Epidermal melanocyte (primary cell): ENCODE results near the gene TMTC2.

Experiments used
- DNase-seq: peaks from one replicate; pipeline ENCODE4 v3.0.0; 2011; ENCODE audit warnings: low spot score; ENCODE audit not compliant: insufficient read length

The TMTC2 gene

GRCh38 chr12:83122623-83122934 is 435.9 kb downstream of the TMTC2 start:
- no peak for DNase-seq

- DNase-seq = no peak
These were observed 436.3 kb downstream of the TMTC2 start for GRCh38 chr12:83123039-83123438.

- no peak for DNase-seq
These were observed 441.8 kb downstream of the TMTC2 start for GRCh38 chr12:83128540-83128939.

- no peak for DNase-seq
These were observed 443.5 kb downstream of the TMTC2 start for GRCh38 chr12:83130178-83130577.

GRCh38 chr12:83132360-83132759 is 445.7 kb downstream of the TMTC2 start:
- no peak for DNase-seq

- DNase-seq = no peak
These were observed 449.7 kb downstream of the TMTC2 start for GRCh38 chr12:83136411-83136810.

GRCh38 chr12:83140135-83140534 is 453.4 kb downstream of the TMTC2 start:
- no peak for DNase-seq

GRCh38 chr12:83141460-83141994 is 454.8 kb downstream of the TMTC2 start:
- no peak for DNase-seq

GRCh38 chr12:83142914-83143313 is 456.2 kb downstream of the TMTC2 start:
- DNase-seq = no peak

- DNase-seq = no peak
These were observed 457.2 kb downstream of the TMTC2 start for GRCh38 chr12:83143950-83144349.

GRCh38 chr12:83145325-83145840 is 458.7 kb downstream of the TMTC2 start:
- DNase-seq = no peak

- DNase-seq = no peak
These were observed 460.6 kb downstream of the TMTC2 start for GRCh38 chr12:83147341-83147740.

GRCh38 chr12:83149987-83150386 is 463.3 kb downstream of the TMTC2 start:
- no peak for DNase-seq

GRCh38 chr12:83150465-83151189 is 463.9 kb downstream of the TMTC2 start:
- DNase-seq = no peak

- DNase-seq = no peak
These were observed 466.5 kb downstream of the TMTC2 start for GRCh38 chr12:83153177-83153576.

GRCh38 chr12:83156815-83157214 is 470.1 kb downstream of the TMTC2 start:
- DNase-seq = no peak

- DNase-seq = no peak
These were observed 470.9 kb downstream of the TMTC2 start for GRCh38 chr12:83157604-83158003.

- no peak for DNase-seq
These were observed 472.0 kb downstream of the TMTC2 start for GRCh38 chr12:83158613-83159207.

- DNase-seq = no peak
These were observed 474.8 kb downstream of the TMTC2 start for GRCh38 chr12:83161456-83161855.

- DNase-seq = no peak
These were observed 482.0 kb downstream of the TMTC2 start for GRCh38 chr12:83168751-83169150.

GRCh38 chr12:83172441-83172840 is 485.7 kb downstream of the TMTC2 start:
- no peak for DNase-seq

- no peak for DNase-seq
These were observed 486.4 kb downstream of the TMTC2 start for GRCh38 chr12:83172866-83173649.
